OCI-LY1 (cell line): ENCODE data around the gene ZNF3.

Experiments
- CTCF ChIP-seq: fragments of 200-600 bp; sonication (generic), shearing (Covaris generic); IDR thresholded peaks from 2 replicates; pipeline ENCODE4 v1.5.1; 2017; ENCODE audit warnings: mild to moderate bottlenecking, antibody characterized with exemption, low read length, moderate library complexity, mixed read lengths
- EZH2 ChIP-seq: fragments of 200-600 bp; sonication (generic), shearing (Covaris generic); IDR thresholded peaks from 2 replicates; pipeline ENCODE4 v1.8.0; 2017; ENCODE audit warnings: borderline replicate concordance, mixed run types, mild to moderate bottlenecking, antibody characterized with exemption, low read length, moderate library complexity, mixed read lengths

DNA sequence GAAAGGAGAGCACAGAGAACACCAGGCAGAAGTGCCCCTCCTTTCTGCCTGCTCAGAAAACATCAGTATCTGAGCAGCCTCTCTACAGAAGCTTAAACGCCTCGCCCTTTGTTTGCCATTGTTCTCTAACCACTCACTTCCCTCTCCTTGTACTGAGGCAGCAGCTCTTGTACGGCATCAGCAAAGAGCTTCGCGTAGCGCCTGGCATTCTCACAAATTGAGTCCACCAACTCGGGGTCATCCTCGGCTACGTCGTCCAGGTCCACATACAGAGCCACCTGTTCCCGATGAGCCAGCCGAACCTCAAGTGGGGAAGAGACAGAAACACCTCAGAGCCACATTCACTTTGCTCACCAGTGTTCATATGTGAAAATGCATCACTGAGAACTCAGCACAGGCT is 17.9 kb upstream of the ZNF3 start:
- no peak for TF ChIP-seq CTCF
- no peak for TF ChIP-seq EZH2
